Mucosa of rectum (tissue), 2 donors: Measurements from ENCODE around the gene TCL1A.
"Not testable (repeated sequence)": the region's sequence is repeated elsewhere in the genome, so short reads cannot be mapped to it uniquely, and the experiment has no call there.

Experiments used
- H3K27ac ChIP-seq, 2 donors: one replicate each; pipeline ENCODE4 v1.7.0; 2013; ENCODE audit warnings: inconsistent platforms in 2 of 2, low read depth in 2 of 2, low read length in 2 of 2
- H3K27me3 ChIP-seq, 2 donors: one replicate each; pipeline ENCODE4 v1.7.0; 2013; ENCODE audit warnings: low read length in 2 of 2; ENCODE audit not compliant: control insufficient read depth in 2 of 2, insufficient read depth in 2 of 2
- H3K36me3 ChIP-seq, 2 donors: one replicate each; pipeline ENCODE4 v1.7.0; 2013; ENCODE audit warnings: low read length in 2 of 2; ENCODE audit not compliant: control insufficient read depth in 2 of 2, insufficient read depth in 2 of 2
- H3K4me1 ChIP-seq, 2 donors: one replicate each; pipeline ENCODE4 v1.7.0; 2013; ENCODE audit warnings: low read length in 2 of 2, mild to moderate bottlenecking in 1 of 2; ENCODE audit not compliant: control insufficient read depth in 2 of 2, insufficient read depth in 2 of 2
- H3K4me3 ChIP-seq, 2 donors: one replicate each; pipeline ENCODE4 v1.7.0; 2013; ENCODE audit warnings: low read length in 2 of 2
- H3K9ac ChIP-seq, 2 donors: one replicate each; pipeline ENCODE4 v1.7.0; 2013; ENCODE audit warnings: low read length in 2 of 2, low read depth in 1 of 2, mild to moderate bottlenecking in 1 of 2
- H3K9me3 ChIP-seq, 2 donors: one replicate each; pipeline ENCODE4 v1.7.0; 2013; ENCODE audit warnings: low read length in 2 of 2; ENCODE audit not compliant: control insufficient read depth in 2 of 2
- donor health status: healthy.
- donor health status: Normal muscosa, but diverticular disease.

The TCL1A gene

DNA sequence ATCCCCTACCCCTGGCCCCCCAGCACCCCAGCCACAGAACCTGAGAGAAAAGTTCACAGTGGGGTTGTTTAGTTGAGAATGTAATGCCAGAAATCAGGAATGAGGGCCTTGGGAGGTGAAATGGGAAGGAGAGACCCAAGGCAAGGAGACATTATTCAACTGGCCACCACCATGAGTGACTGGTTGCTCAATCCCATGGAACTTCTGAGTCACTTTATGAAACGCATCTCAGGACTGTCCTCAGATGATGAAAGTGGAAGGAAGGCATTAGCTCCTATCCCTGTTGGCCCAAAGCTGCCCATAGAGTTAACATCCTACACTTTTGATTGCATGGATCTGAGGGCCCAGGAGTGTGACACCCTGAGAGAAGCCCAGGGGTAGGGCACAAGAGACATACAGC, 25.4 kb upstream of the TCL1A start:
- no peaks in the 10 kb centered on the region for H3K36me3 ChIP-seq
- no peaks in the 10 kb centered on the region for H3K4me1 ChIP-seq
- H3K27ac ChIP-seq = no peak overlapping the region
- no peak overlapping the region for H3K9ac ChIP-seq
- H3K4me3 ChIP-seq = no peak overlapping the region
- no peaks in the 10 kb centered on the region for H3K27me3 ChIP-seq
- H3K9me3 ChIP-seq = no peaks in the 10 kb centered on the region

DNA sequence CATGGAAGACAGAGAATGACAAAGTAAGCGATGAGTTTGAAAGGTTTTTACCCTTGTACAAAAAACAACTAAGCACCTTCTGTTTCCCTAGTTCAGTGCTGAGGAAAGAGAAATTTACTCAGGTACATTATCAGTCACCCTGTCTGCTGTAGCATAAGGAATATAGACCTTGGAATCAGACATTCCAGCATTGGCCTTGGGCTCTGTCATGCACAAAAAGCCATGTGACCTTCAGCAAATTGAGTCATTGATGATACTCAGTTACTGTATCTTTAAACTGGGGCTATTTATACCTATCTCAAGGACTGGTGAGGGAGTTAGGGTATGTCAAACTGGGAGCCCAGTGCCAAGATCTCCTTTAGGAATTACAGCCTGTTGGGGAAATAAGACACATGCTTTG, 19.3 kb upstream of the TCL1A start:
- H3K9me3 ChIP-seq = no peaks in the 10 kb centered on the region
- no peak overlapping the region for H3K27ac ChIP-seq
- no peak overlapping the region for H3K4me3 ChIP-seq
- no peaks in the 10 kb centered on the region for H3K27me3 ChIP-seq
- H3K4me1 ChIP-seq = no peaks in the 10 kb centered on the region
- no peak overlapping the region for H3K9ac ChIP-seq
- H3K36me3 ChIP-seq = no peaks in the 10 kb centered on the region

DNA sequence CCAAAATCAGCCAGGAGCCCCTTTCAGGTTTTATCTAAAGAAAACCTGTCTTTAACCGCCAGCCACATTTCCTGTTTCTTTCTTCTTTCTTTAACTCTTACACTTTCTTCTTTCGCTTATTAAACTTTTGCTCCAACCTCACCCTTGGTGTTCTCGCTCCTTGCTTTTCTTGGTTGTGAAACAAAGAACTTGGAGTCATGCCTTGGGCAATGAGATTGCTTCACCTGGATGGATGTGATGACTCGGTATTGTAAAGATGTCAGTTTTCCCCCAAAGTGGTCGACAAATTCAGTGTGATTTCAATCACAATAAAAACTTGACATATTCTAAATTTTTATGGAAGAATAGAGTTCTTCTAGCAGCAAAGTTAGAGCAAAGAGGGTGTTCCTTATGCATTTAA, 16.2 kb upstream of the TCL1A start:
- Histone ChIP-seq H3K9me3 (no peaks in the 10 kb centered on the region), H3K4me3 (no peak overlapping the region), H3K27ac (no peak overlapping the region), H3K36me3 (no peaks in the 10 kb centered on the region), H3K27me3 (peaks cover 0 to 3% of the 10 kb centered on the region in 2 donors), H3K4me1 (no peaks in the 10 kb centered on the region), H3K9ac (no peak overlapping the region)

DNA sequence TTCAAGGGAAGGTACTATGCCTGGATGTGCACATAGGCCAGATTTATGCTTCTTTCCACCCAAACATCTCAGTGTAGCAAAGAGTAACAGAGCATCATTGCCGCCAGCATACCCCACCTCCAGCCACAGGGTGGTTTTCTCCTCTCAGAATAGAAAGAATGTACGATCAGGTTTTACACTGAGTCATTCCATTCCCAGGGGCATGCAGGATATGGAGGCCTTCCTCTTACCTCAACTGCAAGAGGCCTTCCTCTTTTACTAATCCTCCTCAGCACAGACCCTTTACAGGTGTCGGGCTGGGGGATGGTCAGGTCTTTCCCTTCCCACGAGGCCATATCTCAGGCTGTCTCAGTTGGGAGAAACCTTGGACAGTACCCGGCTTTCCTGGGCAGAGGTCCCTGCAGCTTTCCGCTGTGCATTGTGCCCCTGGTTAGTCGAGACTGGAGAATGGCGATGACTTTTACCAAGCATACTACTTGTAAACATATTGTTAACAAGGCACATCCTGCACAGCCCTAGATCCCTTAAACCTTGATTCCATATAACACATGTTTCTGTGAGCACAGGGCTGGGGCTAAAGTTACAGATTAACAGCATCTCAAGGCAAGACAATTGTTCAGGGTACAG, 15.6 kb upstream of the TCL1A start:
- H3K9ac ChIP-seq, H3K27ac ChIP-seq, H3K9me3 ChIP-seq, H3K4me3 ChIP-seq, H3K4me1 ChIP-seq, H3K27me3 ChIP-seq, H3K36me3 ChIP-seq: not testable (repeated sequence)

DNA sequence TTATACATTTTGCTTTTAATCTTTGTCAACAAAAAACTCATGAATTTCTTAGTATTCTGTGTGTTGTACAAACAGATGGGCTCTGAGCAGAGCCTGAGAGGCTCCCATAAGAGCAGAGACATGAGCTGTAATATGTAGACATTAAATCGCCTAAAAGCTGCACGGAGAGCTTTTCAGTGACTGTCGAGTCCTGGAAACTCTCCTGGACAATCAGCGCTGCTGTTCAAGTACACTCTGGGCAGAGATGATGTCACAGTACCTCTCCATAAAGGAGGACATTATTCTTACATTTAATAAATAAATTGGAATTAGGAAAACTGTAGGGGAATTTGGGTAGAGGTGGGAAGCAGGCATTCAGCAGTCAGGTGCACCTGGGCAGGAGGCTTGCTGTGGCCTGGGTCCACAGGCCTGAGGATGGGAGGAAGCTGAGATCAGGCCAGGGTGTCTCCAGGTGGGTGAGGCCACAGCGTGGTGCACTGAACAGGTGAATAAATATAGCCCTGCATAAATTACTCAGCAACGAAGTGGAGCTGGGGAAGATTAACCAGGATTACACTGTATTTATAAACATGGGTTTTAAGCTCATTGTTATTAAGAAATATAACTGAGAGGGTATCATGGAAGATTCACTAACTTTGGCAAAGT, 13.3 kb upstream of the TCL1A start:
- no peaks in the 10 kb centered on the region for H3K9me3 ChIP-seq
- no peak overlapping the region for H3K4me3 ChIP-seq
- no peak overlapping the region for H3K27ac ChIP-seq
- H3K27me3 ChIP-seq = peaks cover 0 to 3% of the 10 kb centered on the region in 2 donors
- H3K9ac ChIP-seq = no peak overlapping the region
- no peaks in the 10 kb centered on the region for H3K36me3 ChIP-seq
- H3K4me1 ChIP-seq = no peaks in the 10 kb centered on the region

DNA sequence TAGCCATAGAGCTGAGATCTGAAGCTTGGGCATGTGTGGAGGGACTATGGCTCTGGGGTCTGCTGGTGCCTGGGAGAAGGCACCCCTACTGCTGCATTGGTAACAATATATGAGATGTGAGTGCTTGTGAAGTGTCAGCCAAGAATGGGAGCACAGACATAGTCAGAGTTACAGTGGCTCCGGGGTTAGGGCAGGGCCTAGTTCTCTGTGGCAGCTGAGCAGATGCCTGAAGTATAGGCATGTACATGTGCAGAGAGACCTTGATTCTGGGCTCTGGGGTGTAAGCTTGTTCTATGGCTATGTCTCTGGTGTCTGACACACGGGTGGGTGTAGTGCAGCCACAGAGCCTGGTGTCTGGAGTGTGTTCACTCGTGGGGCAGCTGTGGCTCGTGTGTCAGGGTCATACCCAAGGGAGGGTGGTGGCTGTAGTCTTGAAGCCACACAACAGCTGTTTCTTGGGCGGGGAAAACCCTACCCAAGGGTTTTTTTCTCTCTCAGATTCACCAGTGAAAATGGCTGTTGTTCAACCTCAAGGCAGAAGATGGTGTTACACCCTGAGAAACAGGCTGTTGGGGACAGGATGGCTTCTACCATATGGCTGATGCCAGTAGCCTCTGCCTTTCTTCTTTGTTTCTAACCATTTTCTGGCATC, 11.9 kb upstream of the TCL1A start:
- Histone ChIP-seq H3K27ac (no peak overlapping the region), H3K9me3 (no peaks in the 10 kb centered on the region), H3K4me1 (no peaks in the 10 kb centered on the region), H3K9ac (no peak overlapping the region), H3K4me3 (no peak overlapping the region), H3K27me3 (peaks cover 0 to 3% of the 10 kb centered on the region in 2 donors), H3K36me3 (no peaks in the 10 kb centered on the region)

DNA sequence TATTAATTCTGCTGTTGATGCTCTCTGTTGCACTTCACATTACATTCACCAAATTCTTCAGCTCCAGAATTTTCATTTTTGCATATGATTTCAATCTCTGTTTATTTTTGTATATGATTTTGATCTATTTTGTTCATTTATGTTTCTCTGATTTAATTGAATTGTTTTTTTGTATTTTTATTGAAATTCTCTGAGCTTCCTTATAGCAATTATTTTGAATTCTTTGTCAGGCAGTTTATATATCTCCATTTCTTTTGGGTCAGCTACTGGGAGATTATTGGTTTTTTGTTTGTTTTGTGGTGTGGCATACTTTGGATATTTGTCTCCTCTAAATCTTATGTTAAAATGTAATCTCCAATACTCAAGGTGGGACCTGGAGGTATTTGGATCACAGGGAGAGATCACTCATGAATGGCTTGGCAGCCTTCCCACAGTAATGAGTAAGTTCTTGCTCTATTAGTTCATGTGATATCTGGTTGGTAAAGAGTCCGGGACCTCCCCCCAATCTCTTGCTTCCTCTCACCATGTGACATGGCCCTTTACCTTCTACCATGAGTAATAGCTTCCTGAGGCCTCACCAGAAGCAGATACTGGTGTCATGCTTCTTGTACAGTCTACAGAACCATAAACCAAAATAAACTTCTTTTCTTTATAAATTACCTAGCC, 8.7 kb upstream of the TCL1A start:
- H3K36me3 ChIP-seq = no peaks in the 10 kb centered on the region
- peaks cover 0 to 3% of the 10 kb centered on the region in 2 donors for H3K27me3 ChIP-seq
- H3K9ac ChIP-seq = no peak overlapping the region
- H3K4me3 ChIP-seq = no peak overlapping the region
- no peaks in the 10 kb centered on the region for H3K9me3 ChIP-seq
- H3K4me1 ChIP-seq = no peaks in the 10 kb centered on the region
- H3K27ac ChIP-seq = no peak overlapping the region

DNA sequence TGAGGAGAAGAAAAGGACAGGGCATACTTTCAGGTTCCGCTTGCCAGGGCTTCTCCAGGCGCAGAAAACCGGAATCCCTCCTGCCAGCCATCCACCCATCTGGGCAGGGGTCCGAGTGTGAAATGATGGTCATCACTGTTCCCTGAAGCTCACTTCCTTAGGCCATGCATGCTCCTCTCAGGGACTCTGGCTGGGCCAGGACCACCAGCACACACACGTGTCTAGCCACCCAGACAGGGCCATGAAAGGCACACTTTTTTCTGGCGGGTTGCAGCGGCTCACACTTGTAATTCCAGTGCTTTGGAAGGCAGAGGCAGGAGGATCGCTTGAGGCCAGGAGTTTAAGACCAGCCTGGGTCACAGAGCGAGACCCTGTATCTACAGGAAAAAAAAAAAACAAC, 1.5 kb downstream of the TCL1A start:
- no peaks in the 10 kb centered on the region for H3K4me1 ChIP-seq
- no peaks in the 10 kb centered on the region for H3K27me3 ChIP-seq
- no peaks in the 10 kb centered on the region for H3K36me3 ChIP-seq
- H3K9ac ChIP-seq = no peak overlapping the region
- H3K4me3 ChIP-seq = no peak overlapping the region
- no peaks in the 10 kb centered on the region for H3K9me3 ChIP-seq
- no peak overlapping the region for H3K27ac ChIP-seq

DNA sequence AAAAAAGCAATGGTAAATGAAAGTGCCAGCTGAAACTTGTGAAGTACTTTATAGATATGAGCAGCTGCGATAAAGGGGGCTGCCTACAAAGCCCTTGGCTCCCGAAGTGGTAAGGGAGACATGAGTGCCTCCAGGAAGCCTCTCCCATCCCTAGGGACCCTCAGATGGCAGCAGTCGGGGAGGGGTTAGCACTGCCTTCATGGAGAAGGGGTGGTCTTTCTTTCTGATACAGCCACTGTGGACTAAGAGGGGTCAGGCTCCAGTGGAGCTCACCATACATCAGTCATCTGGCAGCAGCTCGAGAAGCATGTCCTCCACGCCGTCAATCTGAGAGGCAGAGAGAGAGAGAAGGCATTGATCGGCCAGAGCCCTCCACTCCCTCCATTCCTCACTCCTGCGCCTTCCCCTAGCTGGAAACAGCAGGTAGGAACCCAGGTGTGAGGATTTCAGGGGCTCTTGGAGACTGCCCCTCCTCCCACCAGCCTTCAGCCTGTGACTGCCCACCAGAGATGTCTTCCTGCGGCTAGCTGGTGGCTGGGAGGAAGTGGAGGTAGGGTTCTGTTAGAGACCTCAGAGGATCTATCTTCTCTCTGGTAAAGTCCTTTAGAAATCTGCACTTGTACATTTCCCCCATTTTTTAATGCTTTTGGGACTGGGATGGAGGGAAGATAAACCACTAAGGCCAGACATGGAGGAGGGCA, 2.3 kb downstream of the TCL1A start:
- Histone ChIP-seq H3K27me3 (no peaks in the 10 kb centered on the region), H3K4me1 (no peaks in the 10 kb centered on the region), H3K4me3 (no peak overlapping the region), H3K36me3 (no peaks in the 10 kb centered on the region), H3K9ac (no peak overlapping the region), H3K27ac (no peak overlapping the region), H3K9me3 (no peaks in the 10 kb centered on the region)

DNA sequence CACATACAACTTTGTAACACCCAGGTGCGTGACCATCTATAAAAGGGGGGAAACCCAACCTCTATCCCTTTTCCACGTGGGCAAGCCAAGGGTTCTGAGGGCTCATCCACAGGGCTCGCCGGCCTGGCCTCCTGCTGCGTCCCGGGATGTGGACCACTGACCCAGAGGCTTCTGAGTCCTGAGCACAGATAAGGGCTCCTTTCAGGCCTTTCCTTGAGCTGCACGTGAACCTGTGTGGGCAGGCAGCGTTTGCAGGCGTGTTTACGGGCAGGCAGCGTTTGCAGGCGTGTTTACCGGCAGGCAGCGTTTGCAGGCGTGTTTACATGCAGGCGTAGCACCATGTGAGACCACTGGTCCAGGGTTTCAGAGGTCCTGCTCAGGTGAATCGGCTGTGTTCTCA, 3.8 kb downstream of the TCL1A start:
- Histone ChIP-seq H3K9me3 (no peaks in the 10 kb centered on the region), H3K9ac (no peak overlapping the region), H3K4me3 (no peak overlapping the region), H3K4me1 (no peaks in the 10 kb centered on the region), H3K27me3 (no peaks in the 10 kb centered on the region), H3K36me3 (no peaks in the 10 kb centered on the region), H3K27ac (no peak overlapping the region)
